ENCODE data around the gene PRKCB.

Gene PRKCB

DNA sequence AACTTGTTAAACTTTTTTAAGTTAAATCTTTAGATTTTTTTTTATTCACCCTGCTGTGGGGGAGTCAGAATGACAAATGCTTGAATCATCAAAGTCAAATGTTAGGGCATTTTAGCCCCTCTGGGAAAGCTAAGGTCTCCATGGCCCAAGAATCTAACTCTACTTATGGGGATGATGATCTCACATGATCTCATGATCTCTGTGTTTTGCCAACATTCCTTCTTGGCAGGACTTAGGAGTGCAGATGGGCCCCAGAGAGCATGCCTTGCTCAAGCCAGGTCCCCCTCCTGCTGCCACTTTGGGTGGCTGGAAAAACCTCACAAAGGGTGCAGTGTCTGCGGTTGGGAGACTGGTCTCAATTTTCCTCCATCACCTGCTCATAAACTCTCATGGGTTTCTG is 108.6 kb downstream of the PRKCB start:
- Histone ChIP-seq H3K36me3 (ENCODE audit: control insufficient read depth, insufficient read depth, low read length) (no peaks in the 10 kb centered on the region), H3K27me3 (ENCODE audit: control insufficient read depth, insufficient read depth, low read length) (no peaks in the 10 kb centered on the region), H3K9me3 (ENCODE audit: control insufficient read depth, low read length) (no peaks in the 10 kb centered on the region), H3K9ac (no peak overlapping the region), H3K4me2 (ENCODE audit: low read length) (no peak overlapping the region), H3K4me1 (no peaks in the 10 kb centered on the region), H2AFZ (no peak overlapping the region), H3K4me3 (ENCODE audit: low read depth, low read length) (no peak overlapping the region), H3K27ac (no peak overlapping the region), H3K79me2 (no peaks in the 10 kb centered on the region)
- TF ChIP-seq, protein P1, sequence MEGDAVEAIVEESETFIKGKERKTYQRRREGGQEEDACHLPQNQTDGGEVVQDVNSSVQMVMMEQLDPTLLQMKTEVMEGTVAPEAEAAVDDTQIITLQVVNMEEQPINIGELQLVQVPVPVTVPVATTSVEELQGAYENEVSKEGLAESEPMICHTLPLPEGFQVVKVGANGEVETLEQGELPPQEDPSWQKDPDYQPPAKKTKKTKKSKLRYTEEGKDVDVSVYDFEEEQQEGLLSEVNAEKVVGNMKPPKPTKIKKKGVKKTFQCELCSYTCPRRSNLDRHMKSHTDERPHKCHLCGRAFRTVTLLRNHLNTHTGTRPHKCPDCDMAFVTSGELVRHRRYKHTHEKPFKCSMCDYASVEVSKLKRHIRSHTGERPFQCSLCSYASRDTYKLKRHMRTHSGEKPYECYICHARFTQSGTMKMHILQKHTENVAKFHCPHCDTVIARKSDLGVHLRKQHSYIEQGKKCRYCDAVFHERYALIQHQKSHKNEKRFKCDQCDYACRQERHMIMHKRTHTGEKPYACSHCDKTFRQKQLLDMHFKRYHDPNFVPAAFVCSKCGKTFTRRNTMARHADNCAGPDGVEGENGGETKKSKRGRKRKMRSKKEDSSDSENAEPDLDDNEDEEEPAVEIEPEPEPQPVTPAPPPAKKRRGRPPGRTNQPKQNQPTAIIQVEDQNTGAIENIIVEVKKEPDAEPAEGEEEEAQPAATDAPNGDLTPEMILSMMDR (IDR thresholded peaks at IDR 0.05), result no peak

DNA sequence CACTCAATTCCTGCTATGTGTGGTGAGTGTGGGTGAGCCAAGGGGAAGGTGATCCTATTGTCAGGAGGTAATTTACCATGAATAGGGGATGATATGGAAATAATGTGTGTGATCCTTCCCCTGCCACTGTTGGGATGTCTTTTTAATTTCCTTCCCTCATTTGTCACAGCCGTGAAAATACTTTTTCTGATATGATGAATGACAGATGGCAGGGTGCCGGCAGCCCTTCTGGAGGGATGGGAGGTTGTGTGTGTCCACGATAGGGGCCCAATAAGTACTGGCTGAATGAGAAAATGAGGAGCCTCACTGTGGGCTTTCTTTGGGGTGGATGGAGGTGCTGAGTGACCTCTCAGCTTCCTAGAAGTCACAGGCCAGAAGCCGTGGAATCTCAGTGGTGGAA is 109.5 kb downstream of the PRKCB start:
- no peaks in the 10 kb centered on the region for H3K27me3 ChIP-seq (ENCODE audit: control insufficient read depth, insufficient read depth, low read length)
- H3K4me2 ChIP-seq (ENCODE audit: low read length), result no peak overlapping the region
- H3K27ac ChIP-seq, result no peak overlapping the region
- H2AFZ ChIP-seq, result no peak overlapping the region
- no peak overlapping the region for H3K4me3 ChIP-seq (ENCODE audit: low read depth, low read length)
- H3K9me3 ChIP-seq (ENCODE audit: control insufficient read depth, low read length), result no peaks in the 10 kb centered on the region
- H3K4me1 ChIP-seq, result no peaks in the 10 kb centered on the region
- TF ChIP-seq, protein P1 (IDR thresholded peaks at IDR 0.05), result no peak
- no peaks in the 10 kb centered on the region for H3K79me2 ChIP-seq
- no peak overlapping the region for H3K9ac ChIP-seq
- no peaks in the 10 kb centered on the region for H3K36me3 ChIP-seq (ENCODE audit: control insufficient read depth, insufficient read depth, low read length)

DNA sequence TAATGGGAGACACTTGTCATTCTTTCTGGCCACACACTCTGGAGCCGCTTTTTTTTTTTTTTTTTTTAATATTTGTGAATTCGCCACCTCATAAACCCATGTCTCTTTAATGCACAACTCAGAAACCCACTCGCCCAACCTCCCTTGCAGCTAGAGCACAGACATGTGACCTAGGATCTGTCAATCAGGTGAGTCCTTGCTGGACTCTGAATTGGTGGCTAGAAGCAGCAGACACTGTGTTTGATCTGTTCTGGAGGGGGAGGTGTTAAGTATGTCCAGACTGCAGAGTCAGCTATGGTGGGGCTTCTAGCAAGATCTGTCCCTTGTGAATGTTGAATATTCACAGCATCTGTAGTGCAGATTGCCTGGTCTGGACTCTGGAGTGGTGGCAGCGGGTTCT is 112.1 kb downstream of the PRKCB start:
- no peaks in the 10 kb centered on the region for H3K9me3 ChIP-seq (ENCODE audit: control insufficient read depth, low read length)
- TF ChIP-seq, protein P1 (IDR thresholded peaks at IDR 0.05), result no peak
- no peak overlapping the region for H3K4me3 ChIP-seq (ENCODE audit: low read depth, low read length)
- no peak overlapping the region for H3K4me2 ChIP-seq (ENCODE audit: low read length)
- H3K36me3 ChIP-seq (ENCODE audit: control insufficient read depth, insufficient read depth, low read length), result no peaks in the 10 kb centered on the region
- H3K79me2 ChIP-seq, result no peaks in the 10 kb centered on the region
- H3K27ac ChIP-seq, result no peak overlapping the region
- H3K4me1 ChIP-seq, result no peaks in the 10 kb centered on the region
- no peaks in the 10 kb centered on the region for H3K27me3 ChIP-seq (ENCODE audit: control insufficient read depth, insufficient read depth, low read length)
- no peak overlapping the region for H2AFZ ChIP-seq
- H3K9ac ChIP-seq, result no peak overlapping the region

DNA sequence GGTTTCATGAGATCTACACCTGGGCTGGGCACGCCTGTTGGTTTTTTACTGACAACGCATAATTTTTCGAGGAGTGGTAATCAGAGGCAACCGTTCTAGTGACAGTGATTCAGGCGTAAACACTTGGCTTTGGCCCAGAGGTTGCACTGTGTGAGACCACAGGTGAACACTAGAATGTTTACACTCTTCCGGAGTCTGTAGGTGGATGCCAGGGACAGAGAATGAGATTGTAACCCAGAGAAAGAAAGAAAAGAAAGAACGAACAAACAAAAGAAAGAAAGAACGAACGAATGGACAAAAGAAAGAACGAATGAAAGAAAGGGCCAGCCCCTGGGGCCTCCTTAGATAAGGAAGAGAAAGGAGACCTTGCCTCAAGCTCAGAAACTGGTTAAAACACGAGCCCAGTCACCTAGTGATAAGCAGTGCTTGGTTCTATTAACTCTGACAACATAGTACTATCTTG is 113.2 kb downstream of the PRKCB start:
- no peaks in the 10 kb centered on the region for H3K27me3 ChIP-seq (ENCODE audit: control insufficient read depth, insufficient read depth, low read length)
- no peaks in the 10 kb centered on the region for H3K36me3 ChIP-seq (ENCODE audit: control insufficient read depth, insufficient read depth, low read length)
- no peak overlapping the region for H3K4me2 ChIP-seq (ENCODE audit: low read length)
- H3K27ac ChIP-seq, result no peak overlapping the region
- TF ChIP-seq, protein P1 (IDR thresholded peaks at IDR 0.05), result no peak
- no peaks in the 10 kb centered on the region for H3K79me2 ChIP-seq
- no peak overlapping the region for H3K9ac ChIP-seq
- H3K9me3 ChIP-seq (ENCODE audit: control insufficient read depth, low read length), result no peaks in the 10 kb centered on the region
- no peak overlapping the region for H3K4me3 ChIP-seq (ENCODE audit: low read depth, low read length)
- H2AFZ ChIP-seq, result no peak overlapping the region
- H3K4me1 ChIP-seq, result no peaks in the 10 kb centered on the region

DNA sequence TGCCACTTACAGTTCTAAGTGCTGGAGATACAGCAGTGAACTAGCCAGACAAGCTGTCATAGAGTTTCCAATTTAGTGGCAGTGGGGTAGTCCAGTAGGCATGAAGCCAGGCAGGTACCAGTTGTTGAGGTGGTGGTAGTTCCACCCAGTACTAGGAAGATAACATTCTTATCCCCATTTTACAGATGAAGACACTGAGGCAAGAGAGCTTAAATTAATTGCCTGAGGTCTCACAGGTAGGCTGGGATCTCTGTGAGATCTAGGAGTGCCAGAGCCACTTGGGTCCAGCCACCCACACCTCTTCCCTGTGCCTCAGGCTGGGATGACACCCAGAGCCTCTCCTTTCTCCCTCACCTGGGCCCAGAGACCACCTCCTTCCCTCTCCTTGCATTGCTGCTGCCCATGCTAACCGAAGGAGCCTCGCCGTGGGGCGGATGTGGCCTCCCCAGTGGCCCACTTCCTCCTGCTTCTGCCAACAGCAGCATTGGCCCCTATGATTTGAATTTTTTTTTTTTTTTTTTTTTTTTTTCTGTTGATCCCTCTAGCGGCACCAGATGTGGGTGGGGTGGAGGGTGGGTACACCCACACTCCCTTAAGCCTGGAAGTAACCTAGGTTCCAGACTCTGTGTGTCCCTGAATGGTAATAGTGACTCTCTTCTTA is 114.0 kb downstream of the PRKCB start:
- Histone ChIP-seq H3K4me2 (ENCODE audit: low read length) (no peak overlapping the region), H3K9ac (no peak overlapping the region), H3K79me2 (no peaks in the 10 kb centered on the region), H3K36me3 (ENCODE audit: control insufficient read depth, insufficient read depth, low read length) (no peaks in the 10 kb centered on the region), H3K27ac (no peak overlapping the region), H3K4me1 (no peaks in the 10 kb centered on the region), H2AFZ (no peak overlapping the region), H3K27me3 (ENCODE audit: control insufficient read depth, insufficient read depth, low read length) (no peaks in the 10 kb centered on the region), H3K9me3 (ENCODE audit: control insufficient read depth, low read length) (no peaks in the 10 kb centered on the region), H3K4me3 (ENCODE audit: low read depth, low read length) (no peak overlapping the region)
- TF ChIP-seq, protein P1 (IDR thresholded peaks at IDR 0.05), result no peak

Data from parathyroid adenoma (tissue), 2 donors.